ENCODE results near the gene TBL3. TPM values are rescaled to one million over a fixed set of nuclear protein-coding genes. Genes with fewer than 3 reads are reported as not detected.
A peak's percentile ranks its signal among the peaks of the same experiment; 100 is the strongest.

TBL3 gene
- total and polyA plus RNA-seq, 2 donors, result 28.4 to 52.3 TPM

GRCh38 chr16:1983544-1984346, 11.9 kb downstream of the TBL3 start, which contains the start of gene GFER:
Gene GFER, plus strand, starts transcription at chr16:1984193. Its CDS starts 26 bp downstream, at chr16:1984219.
- H3K4me1 ChIP-seq (ENCODE audit: control insufficient read depth in 2 of 2, insufficient read depth in 2 of 2, low read length in 2 of 2), result peaks cover 10 to 22% of the 10 kb centered on the region in 2 donors
- H3K27me3 ChIP-seq (ENCODE audit: control insufficient read depth in 2 of 2, insufficient read depth in 1 of 2, low read length in 1 of 2), result peaks cover 61 to 78% of the 10 kb centered on the region in 2 donors
- H3K27ac ChIP-seq (ENCODE audit: low read depth in 1 of 2, low read length in 1 of 2), result peak within 1 kb of the TSS in 1 of 2 donors; percentile 54
- DNase-seq (ENCODE audit: low read depth in 6 of 9, low spot score in 9 of 9), result peak in 2 of 9 donors; percentile 41 to 64
- H3K9me3 ChIP-seq (ENCODE audit: control insufficient read depth in 2 of 2, insufficient read depth in 1 of 2, low read length in 1 of 2), result peaks cover 2 to 26% of the 10 kb centered on the region in 2 donors
- under 1% methylated on average over 109 of the region's 109 CpGs for WGBS
- H3K4me3 ChIP-seq (ENCODE audit: low read length in 2 of 2), result peak within 1 kb of the TSS; percentile 47 to 80
- peaks cover 10% of the 10 kb centered on the region in 2 donors for H3K36me3 ChIP-seq (ENCODE audit: control insufficient read depth in 2 of 2, insufficient read depth in 2 of 2, low read length in 1 of 2)

DNA sequence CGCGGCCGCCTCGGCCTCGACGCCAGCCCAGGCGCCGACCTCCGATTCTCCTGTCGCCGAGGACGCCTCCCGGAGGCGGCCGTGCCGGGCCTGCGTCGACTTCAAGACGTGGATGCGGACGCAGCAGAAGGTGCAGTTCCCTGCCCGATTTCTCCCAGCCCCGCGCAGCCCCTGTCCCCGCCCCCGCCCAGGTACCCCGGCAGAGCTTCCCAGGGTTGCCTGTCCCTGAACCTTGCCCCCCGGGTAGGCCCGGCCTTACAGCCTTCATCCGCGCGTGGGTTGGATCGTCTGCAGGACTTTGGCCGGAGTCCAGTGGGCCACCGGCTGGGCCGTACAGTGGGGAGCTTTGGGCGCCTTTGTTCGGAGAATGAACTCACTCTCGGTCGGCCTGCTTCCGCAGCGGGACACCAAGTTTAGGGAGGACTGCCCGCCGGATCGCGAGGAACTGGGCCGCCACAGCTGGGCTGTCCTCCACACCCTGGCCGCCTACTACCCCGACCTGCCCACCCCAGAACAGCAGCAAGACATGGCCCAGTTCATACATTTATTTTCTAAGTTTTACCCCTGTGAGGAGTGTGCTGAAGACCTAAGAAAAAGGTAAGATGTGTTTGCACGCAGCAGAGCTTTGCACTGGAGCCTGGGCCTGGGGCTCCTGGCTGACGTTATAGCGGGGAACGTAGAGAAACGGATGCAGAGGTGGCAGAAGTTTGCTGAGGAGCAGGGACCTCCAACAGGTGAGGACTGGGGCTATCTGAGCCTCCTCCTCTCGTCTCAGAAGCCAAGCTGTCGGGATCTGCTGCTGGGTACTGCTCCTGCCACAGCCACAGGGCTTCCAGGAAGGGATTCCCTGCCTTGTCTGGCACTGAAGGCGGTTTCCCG, 12.7 kb downstream of the TBL3 start:
- Histone ChIP-seq H3K4me1 (ENCODE audit: control insufficient read depth in 2 of 2, insufficient read depth in 2 of 2, low read length in 2 of 2) (peaks cover 10 to 25% of the 10 kb centered on the region in 2 donors), H3K27me3 (ENCODE audit: control insufficient read depth in 2 of 2, insufficient read depth in 1 of 2, low read length in 1 of 2) (peaks cover 61 to 78% of the 10 kb centered on the region in 2 donors), H3K4me3 (ENCODE audit: low read length in 2 of 2) (peak overlapping the region; percentile 47 to 80)

GRCh38 chr16:1985466-1986150, 13.8 kb downstream of the TBL3 start:
- Histone ChIP-seq H3K36me3 (ENCODE audit: control insufficient read depth in 2 of 2, insufficient read depth in 2 of 2, low read length in 1 of 2) (peaks cover 8 to 9% of the 10 kb centered on the region in 2 donors), H3K4me3 (ENCODE audit: low read length in 2 of 2) (no peak overlapping the region), H3K27ac (ENCODE audit: low read depth in 1 of 2, low read length in 1 of 2) (no peak overlapping the region), H3K27me3 (ENCODE audit: control insufficient read depth in 2 of 2, insufficient read depth in 1 of 2, low read length in 1 of 2) (peaks cover 61 to 76% of the 10 kb centered on the region in 2 donors), H3K4me1 (ENCODE audit: control insufficient read depth in 2 of 2, insufficient read depth in 2 of 2, low read length in 2 of 2) (peaks cover 15 to 28% of the 10 kb centered on the region in 2 donors), H3K9me3 (ENCODE audit: control insufficient read depth in 2 of 2, insufficient read depth in 1 of 2, low read length in 1 of 2) (peaks cover 0 to 26% of the 10 kb centered on the region in 2 donors)
- WGBS, result 98% methylated on average over 14 of the region's 14 CpGs
- no peak for DNase-seq (ENCODE audit: low read depth in 6 of 9, low spot score in 9 of 9)

More for the DNA sequence above, 12.7 kb downstream of the TBL3 start:
- peak overlapping the region in 1 of 2 donors; percentile 54 for H3K27ac ChIP-seq (ENCODE audit: low read depth in 1 of 2, low read length in 1 of 2)
- H3K9me3 ChIP-seq (ENCODE audit: control insufficient read depth in 2 of 2, insufficient read depth in 1 of 2, low read length in 1 of 2), result peaks cover 0 to 34% of the 10 kb centered on the region in 2 donors
- 18% methylated on average over 58 of the region's 58 CpGs for WGBS
- DNase-seq (ENCODE audit: low read depth in 6 of 9, low spot score in 9 of 9), result peak in 1 of 9 donors; percentile 20
- H3K36me3 ChIP-seq (ENCODE audit: control insufficient read depth in 2 of 2, insufficient read depth in 2 of 2, low read length in 1 of 2), result peaks cover 8 to 9% of the 10 kb centered on the region in 2 donors

DNA sequence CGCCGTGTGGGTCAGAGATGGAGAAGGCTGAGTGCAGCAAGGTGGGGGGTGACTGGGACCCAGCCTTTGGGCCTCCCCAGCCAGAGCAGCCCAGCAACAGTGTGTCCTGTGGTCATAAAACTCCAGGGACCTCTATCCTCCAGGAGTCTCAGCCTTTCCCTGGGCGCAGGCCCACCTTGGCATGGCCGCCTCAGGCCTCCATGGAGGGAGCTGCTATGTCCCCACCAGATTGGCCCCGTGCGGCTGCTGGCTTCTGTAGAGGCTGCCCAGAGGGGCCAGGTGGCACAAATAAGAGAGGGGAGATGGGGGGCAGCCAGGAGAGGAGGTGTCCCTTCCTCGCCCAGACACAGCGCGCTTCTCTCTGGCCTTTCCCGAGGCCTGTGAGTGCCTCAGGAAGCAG, 15.3 kb downstream of the TBL3 start:
- Histone ChIP-seq H3K4me1 (ENCODE audit: control insufficient read depth in 2 of 2, insufficient read depth in 2 of 2, low read length in 2 of 2) (peaks cover 20 to 39% of the 10 kb centered on the region in 2 donors), H3K27ac (ENCODE audit: low read depth in 1 of 2, low read length in 1 of 2) (no peak overlapping the region), H3K4me3 (ENCODE audit: low read length in 2 of 2) (no peak overlapping the region), H3K9me3 (ENCODE audit: control insufficient read depth in 2 of 2, insufficient read depth in 1 of 2, low read length in 1 of 2) (peaks cover 0 to 16% of the 10 kb centered on the region in 2 donors), H3K36me3 (ENCODE audit: control insufficient read depth in 2 of 2, insufficient read depth in 2 of 2, low read length in 1 of 2) (peaks cover 8 to 9% of the 10 kb centered on the region in 2 donors), H3K27me3 (ENCODE audit: control insufficient read depth in 2 of 2, insufficient read depth in 1 of 2, low read length in 1 of 2) (peaks cover 58 to 74% of the 10 kb centered on the region in 2 donors)
- no peak for DNase-seq (ENCODE audit: low read depth in 6 of 9, low spot score in 9 of 9)
- 98% methylated on average over 10 of the region's 10 CpGs for WGBS

- peaks cover 1 to 13% of the 10 kb centered on the region in 2 donors for H3K9me3 ChIP-seq (ENCODE audit: control insufficient read depth in 2 of 2, insufficient read depth in 1 of 2, low read length in 1 of 2)
- H3K27ac ChIP-seq (ENCODE audit: low read depth in 1 of 2, low read length in 1 of 2), result no peak within 1 kb of the TSS
- peaks cover 8 to 9% of the 10 kb centered on the region in 2 donors for H3K36me3 ChIP-seq (ENCODE audit: control insufficient read depth in 2 of 2, insufficient read depth in 2 of 2, low read length in 1 of 2)
- no peak for DNase-seq (ENCODE audit: low read depth in 6 of 9, low spot score in 9 of 9)
- peak within 1 kb of the TSS in 1 of 2 donors; percentile 38 for H3K4me3 ChIP-seq (ENCODE audit: low read length in 2 of 2)
- peaks cover 46 to 72% of the 10 kb centered on the region in 2 donors for H3K27me3 ChIP-seq (ENCODE audit: control insufficient read depth in 2 of 2, insufficient read depth in 1 of 2, low read length in 1 of 2)
- WGBS, result 10% methylated on average over 67 of the region's 67 CpGs
- peaks cover 18 to 30% of the 10 kb centered on the region in 2 donors for H3K4me1 ChIP-seq (ENCODE audit: control insufficient read depth in 2 of 2, insufficient read depth in 2 of 2, low read length in 2 of 2)
Observed at GRCh38 chr16:1989209-1990100, 17.6 kb downstream of the TBL3 start, which contains the start of gene SYNGR3. Gene SYNGR3, plus strand, starts transcription at chr16:1989970. Its CDS starts 133 bp downstream, at chr16:1990103.

DNA sequence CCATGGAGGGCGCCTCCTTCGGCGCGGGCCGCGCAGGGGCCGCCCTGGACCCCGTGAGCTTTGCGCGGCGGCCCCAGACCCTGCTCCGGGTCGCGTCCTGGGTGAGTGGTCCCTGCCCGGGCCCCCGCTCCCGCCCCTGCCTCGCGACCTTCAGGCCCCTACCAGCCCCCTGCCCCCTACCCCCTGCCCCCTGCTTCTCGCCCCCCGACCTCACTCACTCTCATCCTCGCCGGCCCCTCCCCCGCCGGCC, 18.2 kb downstream of the TBL3 start:
- DNase-seq (ENCODE audit: low read depth in 6 of 9, low spot score in 9 of 9), result no peak
- Histone ChIP-seq H3K4me1 (ENCODE audit: control insufficient read depth in 2 of 2, insufficient read depth in 2 of 2, low read length in 2 of 2) (peaks cover 13 to 24% of the 10 kb centered on the region in 2 donors), H3K9me3 (ENCODE audit: control insufficient read depth in 2 of 2, insufficient read depth in 1 of 2, low read length in 1 of 2) (peaks cover 1 to 13% of the 10 kb centered on the region in 2 donors), H3K4me3 (ENCODE audit: low read length in 2 of 2) (peak overlapping the region in 1 of 2 donors; percentile 38), H3K27me3 (ENCODE audit: control insufficient read depth in 2 of 2, insufficient read depth in 1 of 2, low read length in 1 of 2) (peaks cover 46 to 66% of the 10 kb centered on the region in 2 donors), H3K36me3 (ENCODE audit: control insufficient read depth in 2 of 2, insufficient read depth in 2 of 2, low read length in 1 of 2) (peaks cover 8 to 9% of the 10 kb centered on the region in 2 donors), H3K27ac (ENCODE audit: low read depth in 1 of 2, low read length in 1 of 2) (no peak overlapping the region)
- WGBS, result 3% methylated on average over 25 of the region's 25 CpGs

DNA sequence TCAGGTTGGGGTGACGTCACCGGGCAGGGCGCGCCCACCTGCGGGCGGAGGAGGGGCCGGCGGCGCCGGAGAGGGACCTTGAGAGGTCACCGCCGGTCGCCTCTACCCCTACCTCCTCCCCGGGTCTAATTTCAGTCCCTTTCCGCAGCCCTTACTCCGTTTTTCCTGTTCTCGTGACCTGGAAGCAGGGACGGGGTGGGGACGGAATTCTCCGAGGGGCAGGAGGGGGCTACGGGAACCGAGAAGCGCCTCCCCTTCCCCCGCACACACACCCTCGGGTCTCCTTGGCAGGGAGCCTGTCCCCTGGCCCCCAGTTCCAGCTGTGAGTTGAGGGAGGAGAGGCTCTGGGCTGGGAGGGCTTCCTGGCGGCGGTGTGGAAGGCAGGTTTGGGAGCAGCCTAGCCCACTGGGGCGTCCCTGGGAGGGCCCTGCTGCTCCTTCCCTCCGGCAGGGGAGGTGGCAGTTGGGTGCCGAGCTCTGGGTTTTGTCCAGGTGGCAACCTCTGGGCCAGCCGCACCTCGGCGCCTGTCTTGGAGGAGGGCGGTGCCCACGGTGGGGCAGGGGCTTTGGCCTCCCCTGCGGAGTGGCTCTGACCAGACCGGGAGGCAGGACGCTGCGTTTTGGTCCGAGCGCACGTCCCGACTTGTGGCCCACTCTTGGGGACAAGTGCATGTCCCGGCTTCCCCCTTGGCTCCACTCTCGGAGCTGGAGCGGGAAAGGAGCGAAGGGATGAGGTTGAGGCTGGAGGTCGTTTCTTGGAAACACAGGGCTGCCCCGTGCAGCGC, 18.7 kb downstream of the TBL3 start:
- H3K36me3 ChIP-seq (ENCODE audit: control insufficient read depth in 2 of 2, insufficient read depth in 2 of 2, low read length in 1 of 2), result peaks cover 8 to 9% of the 10 kb centered on the region in 2 donors
- no peak overlapping the region for H3K27ac ChIP-seq (ENCODE audit: low read depth in 1 of 2, low read length in 1 of 2)
- peaks cover 1 to 13% of the 10 kb centered on the region in 2 donors for H3K9me3 ChIP-seq (ENCODE audit: control insufficient read depth in 2 of 2, insufficient read depth in 1 of 2, low read length in 1 of 2)
- no peak for DNase-seq (ENCODE audit: low read depth in 6 of 9, low spot score in 9 of 9)
- WGBS, result 4% methylated on average over 50 of the region's 50 CpGs
- peak overlapping the region in 1 of 2 donors; percentile 38 for H3K4me3 ChIP-seq (ENCODE audit: low read length in 2 of 2)
- peaks cover 13 to 19% of the 10 kb centered on the region in 2 donors for H3K4me1 ChIP-seq (ENCODE audit: control insufficient read depth in 2 of 2, insufficient read depth in 2 of 2, low read length in 2 of 2)
- H3K27me3 ChIP-seq (ENCODE audit: control insufficient read depth in 2 of 2, insufficient read depth in 1 of 2, low read length in 1 of 2), result peaks cover 46 to 65% of the 10 kb centered on the region in 2 donors
